GM19193 (cell line): ENCODE results near the gene ADORA1.

ENCODE experiments used
- POLR2A ChIP-seq: IDR thresholded peaks from 4 replicates; pipeline ENCODE4 v1.6.1; 2011; ENCODE audit not compliant: insufficient read depth, insufficient read length; ENCODE audit errors: extremely low read depth

The ADORA1 gene

DNA sequence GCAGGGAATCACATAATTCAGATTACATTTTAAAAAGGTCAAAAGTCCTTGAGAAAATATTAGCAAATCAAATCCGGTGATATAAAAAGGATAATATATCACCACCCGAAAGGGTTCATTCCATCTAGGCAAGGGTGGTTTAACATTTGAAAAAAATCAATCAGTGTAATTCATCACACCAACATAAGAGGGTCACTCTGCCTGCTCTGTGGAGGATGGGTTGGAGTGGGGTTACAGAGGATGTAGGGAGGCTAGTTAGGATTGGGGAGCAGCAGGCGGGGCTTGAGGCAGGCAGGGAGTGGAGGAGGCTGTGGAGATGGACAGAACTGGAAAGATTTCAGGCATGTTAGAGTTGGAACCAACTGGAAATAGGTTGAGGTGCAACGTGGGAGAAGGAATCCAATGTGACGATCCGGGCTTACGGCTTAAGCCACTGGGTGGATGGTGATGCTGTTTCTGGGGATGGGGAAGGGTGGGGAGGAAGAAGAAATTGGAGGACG, 12.5 kb downstream of the ADORA1 start:
- TF ChIP-seq POLR2A, result no peak

DNA sequence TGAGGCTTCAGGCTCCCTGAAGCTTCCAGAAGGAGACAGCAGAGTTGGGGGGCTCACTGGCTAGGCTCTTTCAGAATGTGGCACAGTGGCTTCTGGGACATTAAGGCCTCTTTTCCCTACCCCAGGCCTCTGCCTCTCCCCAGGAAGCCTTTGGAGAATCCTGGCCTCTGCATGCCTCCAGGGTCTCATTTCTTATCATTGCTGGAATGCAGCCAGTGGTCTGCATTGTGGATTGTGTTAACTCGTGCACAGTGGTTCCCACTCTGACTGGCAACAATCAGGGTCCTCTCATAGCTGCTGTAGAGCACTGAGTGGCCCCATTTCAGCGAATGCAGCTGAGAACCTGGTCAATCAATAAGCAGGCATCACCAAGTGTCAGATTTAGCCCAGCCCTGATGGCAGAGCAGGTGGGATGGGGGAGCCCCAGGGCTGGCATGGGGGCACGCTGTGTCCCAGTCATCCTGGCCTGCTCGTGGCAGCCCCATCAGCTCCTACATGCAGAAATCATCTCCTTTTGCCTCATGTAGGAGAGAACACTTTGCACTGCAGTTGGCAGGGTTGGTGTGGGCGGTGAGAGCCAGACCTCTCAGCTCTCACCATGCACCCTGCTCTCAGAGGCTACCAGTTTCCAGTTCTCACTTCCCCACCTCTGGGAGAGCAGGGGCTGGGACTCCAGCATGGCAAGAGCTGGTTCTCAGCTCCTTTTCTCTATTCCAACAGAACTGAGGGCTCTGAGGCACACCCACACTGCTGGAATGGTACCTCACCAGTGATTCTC, 13.4 kb downstream of the ADORA1 start:
- no peak for TF ChIP-seq POLR2A

DNA sequence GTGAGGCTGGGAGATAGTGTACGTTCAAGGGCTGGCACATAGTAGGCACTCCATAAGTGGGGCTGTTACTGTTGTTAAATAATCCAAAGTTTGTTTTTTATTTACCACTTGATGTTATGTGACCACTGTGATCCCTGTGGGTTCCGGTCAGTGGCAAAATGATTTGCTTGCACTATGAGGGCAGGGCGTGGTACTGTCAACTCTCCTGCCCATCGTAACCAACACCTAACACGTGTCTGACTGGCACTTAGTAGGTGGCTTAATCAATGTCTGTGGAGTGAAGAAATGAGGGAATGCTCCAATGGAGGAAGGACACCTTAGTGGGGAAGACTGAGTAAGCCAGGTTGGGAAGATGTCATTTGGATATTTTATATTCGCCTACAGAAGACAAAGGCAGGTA, 14.6 kb downstream of the ADORA1 start:
- no peak for TF ChIP-seq POLR2A

DNA sequence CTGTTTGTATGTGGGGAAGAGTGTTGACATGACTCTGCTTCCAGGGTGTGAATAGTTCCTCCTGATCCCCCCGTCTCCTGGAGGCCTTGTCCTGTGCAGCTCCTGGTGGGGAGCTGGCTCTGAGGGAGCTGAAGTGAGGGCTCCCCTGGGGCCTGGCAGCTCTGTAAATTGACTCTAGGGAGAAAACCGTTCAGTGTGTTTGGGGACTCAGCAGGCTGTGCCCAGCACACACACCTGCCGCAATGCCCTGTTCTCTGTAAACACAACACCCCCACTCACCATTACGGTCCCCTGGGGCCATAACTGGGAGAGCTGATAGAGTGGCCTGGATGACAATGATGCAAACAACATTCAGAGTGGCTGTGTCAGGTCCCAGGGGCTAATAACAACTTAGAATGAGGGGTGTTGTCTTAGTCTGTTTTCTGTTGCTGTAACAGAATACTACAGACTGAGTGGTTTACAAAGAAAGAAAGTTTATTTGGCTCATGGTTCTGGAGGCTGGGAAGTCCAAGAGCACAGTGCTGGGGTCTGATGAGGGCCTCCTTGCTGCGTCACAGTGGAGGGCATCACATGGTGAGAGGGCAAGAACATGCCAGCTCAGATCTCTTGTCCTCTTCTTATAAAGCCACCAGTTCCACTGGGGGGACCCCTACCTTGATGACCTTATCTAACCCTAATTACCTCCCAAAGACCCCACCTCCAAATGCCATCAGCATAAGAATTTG, 15.3 kb downstream of the ADORA1 start:
- no peak for TF ChIP-seq POLR2A

DNA sequence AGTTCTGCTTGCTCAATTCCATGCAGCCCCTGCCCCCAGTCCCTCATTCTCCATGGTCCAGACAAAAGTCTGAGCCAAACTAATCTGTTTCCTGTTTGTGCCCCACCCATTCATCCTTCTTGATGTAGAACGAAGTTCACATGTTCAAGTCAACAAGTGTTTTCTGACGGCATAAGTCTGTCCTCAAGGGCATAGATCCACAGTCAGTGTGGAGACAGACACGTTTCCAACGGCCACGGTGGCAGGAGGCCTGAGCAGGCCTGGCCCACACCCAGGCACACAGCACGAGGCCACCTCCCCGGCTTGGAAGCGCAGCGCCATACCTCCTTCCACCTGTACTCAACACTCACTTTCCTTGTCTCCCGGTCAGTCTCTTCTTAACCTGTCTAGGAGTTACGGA, 16.1 kb downstream of the ADORA1 start:
- no peak for TF ChIP-seq POLR2A

DNA sequence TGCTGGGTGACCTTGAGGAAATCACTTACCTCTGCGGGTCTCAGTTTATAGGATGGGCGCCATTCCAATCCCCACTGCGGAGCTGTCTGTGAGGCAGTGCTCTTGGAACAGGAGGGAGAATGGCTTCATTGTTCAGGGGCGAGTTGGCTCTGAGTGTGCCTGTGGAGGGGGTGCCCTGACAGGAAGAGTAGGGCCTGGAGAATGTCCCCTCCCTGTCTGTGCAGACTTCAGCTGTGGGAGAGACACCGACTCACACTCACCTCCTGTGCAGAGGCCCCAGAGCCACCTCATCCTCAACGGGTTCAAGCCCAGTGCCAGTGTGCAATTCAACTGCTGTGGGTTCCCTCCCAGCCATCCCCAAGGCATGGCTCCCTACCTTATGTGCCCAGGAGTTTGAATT, 17.1 kb downstream of the ADORA1 start:
- TF ChIP-seq POLR2A, result no peak

DNA sequence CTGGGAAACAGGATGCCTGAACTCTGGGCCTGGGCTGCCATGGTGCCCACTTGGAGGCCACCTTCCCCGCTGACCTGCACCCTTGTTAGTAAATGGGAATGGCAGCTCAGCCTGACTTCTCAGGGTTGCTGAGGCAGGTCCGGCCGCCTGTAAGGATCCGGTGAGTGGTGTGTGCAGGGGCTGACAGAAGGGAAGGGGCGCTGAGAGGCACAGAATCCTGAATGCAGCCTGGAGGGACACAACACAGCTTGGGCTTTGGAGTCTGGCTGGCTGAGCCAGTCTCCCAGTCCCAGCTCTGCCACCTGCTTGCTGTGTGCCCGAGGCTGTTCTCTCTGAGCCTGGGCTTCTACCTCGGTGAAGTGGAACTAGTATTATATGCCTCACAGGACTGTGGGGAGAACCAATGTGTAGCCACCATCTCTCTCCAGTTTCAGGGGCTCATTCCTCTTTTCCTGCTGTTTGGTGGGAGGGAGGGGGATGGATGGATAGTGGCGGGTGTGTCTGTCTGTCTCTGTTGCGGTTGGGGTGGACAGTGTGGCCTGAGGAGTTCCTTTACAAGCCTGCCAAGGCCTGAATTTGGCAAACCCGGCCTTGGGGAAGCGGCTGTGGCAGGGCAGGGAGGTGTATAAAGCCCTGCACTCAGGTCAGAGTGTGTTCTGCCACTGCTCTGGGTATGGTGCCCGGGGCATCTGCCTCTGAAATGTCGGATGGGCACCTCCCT, 18.0 kb downstream of the ADORA1 start:
- TF ChIP-seq POLR2A, result no peak

DNA sequence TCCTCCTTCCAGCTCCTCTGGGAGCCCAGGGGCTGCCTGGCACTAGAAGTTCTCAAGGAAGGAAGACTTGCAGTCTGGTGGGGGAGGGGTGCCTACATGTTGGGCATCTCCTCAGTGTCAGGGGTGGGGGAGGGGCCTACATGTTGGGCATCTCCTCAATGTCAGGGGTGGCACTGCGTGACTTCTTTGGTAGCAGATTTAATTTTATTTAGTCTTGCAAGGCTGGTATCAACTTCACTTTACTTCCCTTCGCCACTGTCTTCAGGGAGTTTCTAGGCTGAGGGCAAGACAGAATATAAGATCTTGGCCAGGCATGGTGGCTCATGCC, 18.5 kb downstream of the ADORA1 start:
- no peak for TF ChIP-seq POLR2A

DNA sequence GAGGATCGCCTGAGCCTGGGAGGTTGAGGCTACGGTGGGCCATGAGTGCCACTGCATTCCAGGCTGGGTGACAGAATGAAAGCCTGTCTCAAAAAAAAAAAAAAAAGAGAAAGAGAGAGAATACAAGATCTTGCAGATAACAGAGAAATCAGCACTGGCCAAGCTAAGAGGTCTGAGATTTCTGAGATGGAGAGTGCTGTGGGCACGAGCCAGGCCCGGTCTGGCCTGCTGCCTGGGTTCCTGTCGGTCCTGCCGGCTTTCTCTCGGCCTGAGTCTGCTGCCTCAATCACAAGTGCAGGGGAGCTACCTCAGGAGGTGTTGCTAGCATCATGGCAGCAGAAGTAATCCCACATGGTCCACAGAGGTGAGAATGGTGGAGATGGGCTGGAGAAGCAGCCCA, 19.0 kb downstream of the ADORA1 start:
- no peak for TF ChIP-seq POLR2A

DNA sequence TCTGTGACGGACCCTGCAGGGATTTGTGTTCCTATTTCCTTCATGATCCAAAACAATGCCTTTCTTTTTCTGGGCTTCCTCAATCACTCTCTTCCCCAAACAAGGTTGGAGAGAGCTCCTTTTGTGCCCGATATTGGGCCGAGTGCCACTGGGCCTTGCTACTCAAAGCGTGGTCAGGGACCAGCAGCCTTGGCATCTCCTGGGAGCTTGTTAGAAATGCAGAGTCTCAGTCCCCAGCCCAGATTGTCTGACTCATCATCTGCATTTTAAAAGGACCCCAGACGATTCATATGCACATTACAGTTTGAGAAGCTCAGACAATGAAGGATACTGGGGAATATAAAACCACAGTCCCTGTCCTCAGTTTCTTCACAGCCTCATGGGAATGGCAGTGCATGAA, 19.9 kb downstream of the ADORA1 start:
- TF ChIP-seq POLR2A, result no peak

DNA sequence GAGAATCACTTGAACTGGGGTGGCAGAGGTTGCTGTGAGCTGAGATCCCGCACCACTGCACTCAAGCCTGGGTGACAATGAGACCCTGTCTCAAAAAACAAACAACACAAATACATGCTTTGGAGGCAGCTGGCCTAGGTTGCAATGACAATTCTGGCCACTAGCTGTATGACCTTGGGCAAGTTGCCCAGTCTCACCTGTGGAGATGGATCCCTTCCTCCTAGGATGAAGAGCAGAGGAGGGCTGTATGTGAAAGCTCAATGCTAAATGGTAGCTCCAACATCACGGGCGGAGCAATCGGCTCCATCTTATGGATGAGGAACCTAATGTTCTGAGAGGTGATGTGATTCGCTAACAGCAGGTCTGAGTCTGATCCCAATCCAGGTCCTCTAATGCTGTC, 20.6 kb downstream of the ADORA1 start:
- no peak for TF ChIP-seq POLR2A

DNA sequence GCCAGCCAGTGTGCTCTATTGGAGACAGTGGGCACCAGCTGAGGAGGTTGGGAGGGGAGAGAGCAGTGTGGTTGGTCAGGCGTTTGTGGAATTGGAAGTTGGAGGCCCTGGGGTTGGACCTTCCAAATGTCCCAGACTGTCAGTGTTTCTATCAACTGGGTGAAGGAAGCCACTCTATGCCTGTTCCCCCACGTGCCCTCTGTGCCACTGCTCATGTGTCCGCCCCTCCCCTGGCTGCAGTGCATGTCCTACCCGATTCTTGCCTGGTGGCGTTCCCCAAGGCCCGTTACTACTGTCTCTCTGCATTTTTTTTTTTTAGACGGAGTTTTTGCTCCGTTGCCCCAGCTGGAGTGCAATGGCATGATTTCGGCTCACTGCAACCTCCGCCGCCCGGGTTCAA, 21.1 kb downstream of the ADORA1 start:
- TF ChIP-seq POLR2A, result no peak

DNA sequence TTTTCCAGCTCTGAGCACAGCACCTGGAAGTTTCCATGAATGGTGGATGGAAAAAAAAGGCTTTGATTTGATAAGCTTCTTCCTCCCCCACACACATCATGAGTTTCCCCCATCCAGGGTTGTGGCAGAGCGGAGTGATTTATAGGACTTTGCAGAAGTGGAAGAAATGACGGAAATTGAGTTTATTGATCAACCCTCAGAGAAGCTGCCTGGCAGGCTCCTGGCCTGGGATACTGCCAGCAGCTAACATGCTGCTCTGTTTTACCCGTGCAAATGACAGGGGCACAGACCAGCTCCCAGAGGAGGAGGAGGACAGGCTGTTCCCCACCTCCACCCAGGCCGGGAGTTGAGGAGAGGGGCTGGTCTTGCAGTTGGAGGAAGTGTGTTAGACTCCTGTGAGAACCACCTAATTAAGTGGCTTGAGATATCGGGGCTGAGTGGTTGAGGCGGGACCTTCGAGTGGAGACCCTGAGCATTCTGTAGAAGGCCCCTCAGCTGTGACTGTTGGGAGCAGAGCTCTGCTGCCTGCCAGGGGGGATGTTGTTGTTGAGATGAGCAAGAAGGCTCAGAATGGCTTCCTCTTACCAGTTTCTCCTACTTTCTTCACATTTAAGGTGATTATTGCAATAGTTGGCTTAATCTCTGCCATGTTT, 21.8 kb downstream of the ADORA1 start:
- TF ChIP-seq POLR2A, result no peak

DNA sequence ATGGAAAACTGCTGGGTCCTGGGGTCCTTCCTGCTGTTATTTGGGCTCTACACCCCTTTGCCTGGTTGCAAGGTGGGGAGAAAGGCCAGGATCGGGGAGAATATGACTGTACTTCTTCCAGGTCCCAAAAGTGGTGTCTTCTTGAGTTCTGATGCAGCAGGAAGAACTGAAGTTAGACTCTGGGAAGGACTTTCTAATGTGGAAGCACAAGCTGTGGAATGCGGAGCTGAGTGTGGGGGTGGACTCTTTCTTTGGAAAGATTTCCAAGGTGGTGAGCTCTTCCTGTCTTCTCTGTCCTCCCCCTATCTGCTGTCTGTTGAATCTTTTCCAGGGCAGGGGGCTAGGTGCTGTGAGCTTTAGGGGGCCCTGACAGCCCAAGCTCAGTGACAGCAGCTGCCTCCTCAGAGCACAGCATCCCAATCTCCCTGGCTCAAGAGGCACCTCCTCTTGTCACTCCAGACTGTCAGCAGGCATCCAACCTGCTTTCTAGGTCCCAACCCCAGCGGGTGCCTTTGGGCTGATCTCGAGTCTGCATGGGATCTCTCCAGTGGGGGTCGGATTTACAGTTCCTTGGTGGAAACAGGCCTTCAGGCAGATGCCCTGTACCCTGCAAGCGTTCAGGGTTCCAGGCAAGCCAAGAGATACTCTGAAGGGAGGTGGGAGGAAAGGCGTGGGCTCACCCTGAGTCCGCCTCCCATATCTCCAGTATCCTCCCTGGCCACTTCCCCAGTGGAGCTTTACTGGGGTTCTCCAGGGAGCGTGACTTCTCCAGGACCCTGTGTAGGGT, 23.2 kb downstream of the ADORA1 start:
- TF ChIP-seq POLR2A, result no peak
